ENCODE results near the gene MAL.

MAL gene

GRCh38 chr2:94992360-94992759 lies 33.1 kb upstream of the MAL start:
- FAIRE-seq (no peak), DNase-seq (ENCODE audit: insufficient read length, low spot score) (no peak)
- no peak for TF ChIP-seq CTCF (IDR thresholded peaks at IDR 0.05; ENCODE audit: insufficient read depth, missing control alignments)

GRCh38 chr2:94993176-94994062 lies 32.1 kb upstream of the MAL start:
- no peak for TF ChIP-seq CTCF (IDR thresholded peaks at IDR 0.05; ENCODE audit: insufficient read depth, missing control alignments)
- FAIRE-seq (no peak), DNase-seq (ENCODE audit: insufficient read length, low spot score) (no peak)

GRCh38 chr2:94994063-94994913 lies 31.2 kb upstream of the MAL start:
- DNase-seq (ENCODE audit: insufficient read length, low spot score) = no peak
- TF ChIP-seq CTCF (IDR thresholded peaks at IDR 0.05; ENCODE audit: insufficient read depth, missing control alignments) = no peak
- FAIRE-seq = no peak

- FAIRE-seq (no peak), DNase-seq (ENCODE audit: insufficient read length, low spot score) (no peak)
- no peak for TF ChIP-seq CTCF (IDR thresholded peaks at IDR 0.05; ENCODE audit: insufficient read depth, missing control alignments)
These were observed 30.5 kb upstream of the MAL start for GRCh38 chr2:94994914-94995552.

- no peak for TF ChIP-seq CTCF (IDR thresholded peaks at IDR 0.05; ENCODE audit: insufficient read depth, missing control alignments)
- DNase-seq (ENCODE audit: insufficient read length, low spot score) = no peak
- no peak for FAIRE-seq
These were observed 29.8 kb upstream of the MAL start for GRCh38 chr2:94995553-94996304.

- DNase-seq (ENCODE audit: insufficient read length, low spot score) (no peak), FAIRE-seq (no peak)
These were observed 29.0 kb upstream of the MAL start for GRCh38 chr2:94996305-94997100.

More at GRCh38 chr2:94996305-94997100, 29.0 kb upstream of the MAL start:
- no peak for TF ChIP-seq CTCF (IDR thresholded peaks at IDR 0.05; ENCODE audit: insufficient read depth, missing control alignments)

All from D721Med (cell line).